Keratinocyte (primary cell): Measurements from ENCODE around the gene PDCD6IP. TPM values are rescaled to one million over a fixed set of nuclear protein-coding genes. Genes with fewer than 3 reads are reported as not detected.
"Not testable (repeated sequence)": the region's sequence is repeated elsewhere in the genome, so short reads cannot be mapped to it uniquely, and the experiment has no call there.

Experiments
- DNase-seq: peaks from one replicate; pipeline ENCODE4 v3.0.0-alpha.2; 2011; ENCODE audit warnings: low read depth, missing footprints, low spot score
- FAIRE-seq: peaks from 2 replicates; lab custom pipeline; 2011; peaks lifted over from hg19 to GRCh38; lab: Jason Lieb, UNC
- H2AFZ ChIP-seq: 2 replicates; pipeline ENCODE4 v1.6.0; 2012; ENCODE audit warnings: low read length, control low read depth, inconsistent platforms; ENCODE audit not compliant: control insufficient read depth
- H3K27ac ChIP-seq: 2 replicates; pipeline ENCODE4 v1.5.1; 2011; ENCODE audit warnings: low read length; ENCODE audit not compliant: control insufficient read depth, insufficient read depth
- H3K27me3 ChIP-seq: 3 replicates; pipeline ENCODE4 v1.6.0; 2011; ENCODE audit warnings: low read length; ENCODE audit not compliant: control insufficient read depth, insufficient read depth; ENCODE audit errors: extremely low read depth
- H3K36me3 ChIP-seq, 2 experiments: 2 replicates in 1 of 2; 3 replicates in 1 of 2; pipeline ENCODE4 v1.5.1; 2011; ENCODE audit warnings: low read length in 2 of 2, mild to moderate bottlenecking in 1 of 2; ENCODE audit not compliant: control insufficient read depth in 2 of 2, insufficient read depth in 2 of 2; ENCODE audit errors: extremely low read depth in 1 of 2
- H3K4me1 ChIP-seq: 3 replicates; pipeline ENCODE4 v1.5.1; 2011; ENCODE audit warnings: low read length; ENCODE audit not compliant: control insufficient read depth, insufficient read depth; ENCODE audit errors: extremely low read depth
- H3K4me2 ChIP-seq: 3 replicates; pipeline ENCODE4 v1.6.0; 2011; ENCODE audit warnings: low read depth, low read length; ENCODE audit not compliant: control insufficient read depth, insufficient read depth; ENCODE audit errors: extremely low read depth
- H3K4me3 ChIP-seq, 3 experiments: fragments of 200-600 bp in 1 of 3; sonication (generic) in 1 of 3; 2 replicates in 2 of 3; 3 replicates in 1 of 3; pipeline ENCODE4 v1.5.1; 2011 to 2016; ENCODE audit warnings: low read length in 3 of 3, mild to moderate bottlenecking in 3 of 3, control low read depth in 2 of 3, inconsistent platforms in 1 of 3, low read depth in 1 of 3, mixed read lengths in 1 of 3, mixed run types in 1 of 3, moderate library complexity in 1 of 3; ENCODE audit not compliant: control insufficient read depth in 2 of 3, insufficient read depth in 2 of 3; ENCODE audit errors: extremely low read depth in 1 of 3
- H3K79me2 ChIP-seq: 2 replicates; pipeline ENCODE4 v1.6.0; 2012; ENCODE audit warnings: low read length; ENCODE audit not compliant: control insufficient read depth, insufficient read depth
- H3K9ac ChIP-seq: 3 replicates; pipeline ENCODE4 v1.6.0; 2011; ENCODE audit warnings: low read length; ENCODE audit not compliant: control insufficient read depth, insufficient read depth; ENCODE audit errors: extremely low read depth
- H3K9me1 ChIP-seq: 3 replicates; pipeline ENCODE4 v1.6.0; 2011; ENCODE audit warnings: low read length; ENCODE audit not compliant: control insufficient read depth, insufficient read depth; ENCODE audit errors: extremely low read depth
- H3K9me3 ChIP-seq: 2 replicates; pipeline ENCODE4 v1.5.1; 2012; ENCODE audit warnings: low read depth, low read length; ENCODE audit not compliant: control insufficient read depth
- H4K20me1 ChIP-seq: 3 replicates; pipeline ENCODE4 v1.6.0; 2011; ENCODE audit warnings: low read length; ENCODE audit not compliant: control insufficient read depth, insufficient read depth; ENCODE audit errors: extremely low read depth
- EZH2 ChIP-seq: IDR thresholded peaks from one replicate; pipeline ENCODE4 v1.6.1; 2012; ENCODE audit warnings: inconsistent platforms, mild to moderate bottlenecking, low read length, moderate library complexity
- dilution Hi-C: fragments of 300-500 bp; cut with MboI; formaldehyde crosslinking; loops from one replicate; pipeline ENCODE4 v1.7.0; 2020; ENCODE audit warnings: low sequenced_read_pairs; ENCODE audit not compliant: extremely low pct_ligation_motif_present
- polyA plus RNA-seq, 5 experiments: library from polyadenylated mRNA; depleted of rRNA in 3 of 5; stranded (reverse) in 3 of 5; stranded (forward) in 1 of 5; unstranded in 1 of 5; fragments of >200 nt; gene quantifications; 1 replicate in 1 of 5; 2 replicates in 3 of 5; 3 replicates in 1 of 5; pipeline versions ENCODE4 v1.2.1 to v1.2.3, GENCODE V29; 2011 to 2012; ENCODE audit warnings: missing spikeins in 2 of 5, low read depth in 1 of 5, low replicate concordance in 1 of 5
- TF ChIP-seq, protein P1 (sequence below), 3 experiments: IDR thresholded peaks in 1 of 3; conservative IDR thresholded peaks in 1 of 3; optimal IDR thresholded peaks in 1 of 3; 2 replicates in 2 of 3; 3 replicates in 1 of 3; pipeline versions ENCODE3 to v1.5.1; 2011; ENCODE audit warnings: low read length in 3 of 3, mild to moderate bottlenecking in 3 of 3, moderate library complexity in 2 of 3, control low read depth in 1 of 3, inconsistent platforms in 1 of 3; ENCODE audit not compliant: insufficient read depth in 2 of 3; ENCODE audit errors: extremely low read depth in 1 of 3

Gene PDCD6IP
- polyA plus RNA-seq, 1 donor (not counting 4 experiments of a cell fraction or from before 2014, with no cell fraction given), result 183 TPM

DNA sequence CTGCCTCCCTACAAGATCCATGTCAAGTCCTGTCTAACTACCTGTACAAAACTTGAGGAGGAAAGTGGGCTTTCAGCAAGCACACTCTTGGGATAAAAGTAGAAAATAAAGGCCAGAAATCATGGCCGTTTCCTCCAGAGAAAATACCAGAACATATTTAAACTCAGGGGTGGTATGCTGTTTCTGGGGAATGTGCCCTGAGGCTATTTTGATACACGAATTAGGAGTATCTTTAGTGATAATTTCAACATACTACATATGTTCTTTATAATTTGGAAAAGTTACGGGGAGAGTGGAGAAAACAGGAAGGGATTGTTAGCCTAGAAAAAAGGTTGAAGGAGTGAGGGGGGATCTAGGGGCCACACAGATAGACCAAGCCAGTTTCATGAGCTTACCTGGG, 18.7 kb upstream of the PDCD6IP start:
- dilution Hi-C loops, result loop anchor here (25.0 kb wide), 1 partner anchor 142 kb away; no protein-coding TSS in a partner anchor
- Histone ChIP-seq H4K20me1 (no peaks in the 10 kb centered on the region), H3K27me3 (no peaks in the 10 kb centered on the region), H3K9me1 (no peaks in the 10 kb centered on the region), H3K36me3 (no peaks in the 10 kb centered on the region), H3K9ac (no peak overlapping the region), H3K4me2 (no peak overlapping the region), H3K27ac (no peak overlapping the region), H2AFZ (peak overlapping the region; percentile 58), H3K4me1 (peaks cover 12% of the 10 kb centered on the region), H3K79me2 (no peaks in the 10 kb centered on the region), H3K4me3 (no peak overlapping the region), H3K9me3 (no peaks in the 10 kb centered on the region)
- TF ChIP-seq, protein P1, sequence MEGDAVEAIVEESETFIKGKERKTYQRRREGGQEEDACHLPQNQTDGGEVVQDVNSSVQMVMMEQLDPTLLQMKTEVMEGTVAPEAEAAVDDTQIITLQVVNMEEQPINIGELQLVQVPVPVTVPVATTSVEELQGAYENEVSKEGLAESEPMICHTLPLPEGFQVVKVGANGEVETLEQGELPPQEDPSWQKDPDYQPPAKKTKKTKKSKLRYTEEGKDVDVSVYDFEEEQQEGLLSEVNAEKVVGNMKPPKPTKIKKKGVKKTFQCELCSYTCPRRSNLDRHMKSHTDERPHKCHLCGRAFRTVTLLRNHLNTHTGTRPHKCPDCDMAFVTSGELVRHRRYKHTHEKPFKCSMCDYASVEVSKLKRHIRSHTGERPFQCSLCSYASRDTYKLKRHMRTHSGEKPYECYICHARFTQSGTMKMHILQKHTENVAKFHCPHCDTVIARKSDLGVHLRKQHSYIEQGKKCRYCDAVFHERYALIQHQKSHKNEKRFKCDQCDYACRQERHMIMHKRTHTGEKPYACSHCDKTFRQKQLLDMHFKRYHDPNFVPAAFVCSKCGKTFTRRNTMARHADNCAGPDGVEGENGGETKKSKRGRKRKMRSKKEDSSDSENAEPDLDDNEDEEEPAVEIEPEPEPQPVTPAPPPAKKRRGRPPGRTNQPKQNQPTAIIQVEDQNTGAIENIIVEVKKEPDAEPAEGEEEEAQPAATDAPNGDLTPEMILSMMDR (optimal IDR thresholded peaks at IDR 0.05 in 1 of 3, IDR thresholded peaks at IDR 0.05 in 1 of 3, conservative IDR thresholded peaks at IDR 0.05 in 1 of 3; ENCODE audit: extremely low read depth in 1 of 3, insufficient read depth in 2 of 3, low read length in 3 of 3), result no peak
- TF ChIP-seq EZH2, result no peak
- no peak for DNase-seq
- FAIRE-seq, result no peak

DNA sequence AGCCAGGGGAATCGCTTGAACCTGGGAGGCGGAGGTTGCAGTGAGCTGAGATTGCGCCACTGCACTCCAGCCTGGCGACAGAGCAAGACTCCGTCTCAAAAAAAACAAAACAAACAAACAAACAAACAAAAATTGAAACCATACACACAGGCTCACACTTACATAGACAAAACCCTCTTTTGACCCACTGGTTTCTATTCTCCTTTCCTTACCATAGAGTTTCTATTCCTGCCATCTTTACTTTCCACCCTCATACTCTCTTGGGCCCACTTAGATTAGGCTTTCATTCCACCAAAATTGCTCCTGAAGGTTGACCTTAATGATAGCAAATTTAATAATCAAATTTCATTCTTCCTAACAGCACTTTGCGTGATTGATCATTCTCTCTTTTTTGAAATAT, 17.0 kb upstream of the PDCD6IP start:
- H3K9ac ChIP-seq, H3K36me3 ChIP-seq, H3K4me1 ChIP-seq, DNase-seq, FAIRE-seq, H4K20me1 ChIP-seq, H3K4me3 ChIP-seq, H3K79me2 ChIP-seq, H2AFZ ChIP-seq, H3K9me1 ChIP-seq, H3K9me3 ChIP-seq, H3K4me2 ChIP-seq, H3K27ac ChIP-seq, H3K27me3 ChIP-seq: not testable (repeated sequence)
- dilution Hi-C loops, result loop anchor here (25.0 kb wide), 1 partner anchor 144 kb away; no protein-coding TSS in a partner anchor
